Measurements from ENCODE around the gene TNFRSF21.

The TNFRSF21 gene

GRCh38 chr6:47195011-47195650 lies 114.6 kb downstream of the TNFRSF21 start:
- Histone ChIP-seq H4K20me1 (no peaks in the 10 kb centered on the region), H3K27ac (no peak overlapping the region), H3K27me3 (no peaks in the 10 kb centered on the region), H3K4me2 (no peak overlapping the region), H3K4me3 (no peak overlapping the region), H3K36me3 (no peaks in the 10 kb centered on the region), H3K9ac (no peak overlapping the region), H3K4me1 (peaks cover 11% of the 10 kb centered on the region; the same call in 1 of the 2 replicates), H3K9me3 (no peaks in the 10 kb centered on the region)
- TF ChIP-seq Cebpa-rat (IDR thresholded peaks at IDR 0.05): no peak

- no peak overlapping the region for H3K27ac ChIP-seq
These were observed 121.1 kb downstream of the TNFRSF21 start for GRCh38 chr6:47188588-47189021.

GRCh38 chr6:47187893-47188587 lies 121.7 kb downstream of the TNFRSF21 start:
- TF ChIP-seq Cebpa-rat (IDR thresholded peaks at IDR 0.05): no peak

More at GRCh38 chr6:47188588-47189021, 121.1 kb downstream of the TNFRSF21 start:
- H3K36me3 ChIP-seq: no peaks in the 10 kb centered on the region
- H3K9ac ChIP-seq: no peak overlapping the region
- no peak overlapping the region for H3K4me2 ChIP-seq
- TF ChIP-seq Cebpa-rat (IDR thresholded peaks at IDR 0.05): no peak
- no peaks in the 10 kb centered on the region for H3K9me3 ChIP-seq
- no peaks in the 10 kb centered on the region for H4K20me1 ChIP-seq
- H3K27me3 ChIP-seq: no peaks in the 10 kb centered on the region
- H3K4me3 ChIP-seq: no peak overlapping the region
- H3K4me1 ChIP-seq: no peaks in the 10 kb centered on the region

GRCh38 chr6:47187113-47187512 lies 122.6 kb downstream of the TNFRSF21 start:
- Histone ChIP-seq H3K9me3 (no peaks in the 10 kb centered on the region), H3K4me3 (no peak overlapping the region), H3K27ac (no peak overlapping the region), H3K27me3 (no peaks in the 10 kb centered on the region), H3K36me3 (no peaks in the 10 kb centered on the region), H3K4me2 (no peak overlapping the region), H4K20me1 (no peaks in the 10 kb centered on the region), H3K4me1 (no peaks in the 10 kb centered on the region), H3K9ac (no peak overlapping the region)
- TF ChIP-seq Cebpa-rat (IDR thresholded peaks at IDR 0.05): no peak

More at GRCh38 chr6:47187893-47188587, 121.7 kb downstream of the TNFRSF21 start:
- no peaks in the 10 kb centered on the region for H3K27me3 ChIP-seq
- no peaks in the 10 kb centered on the region for H4K20me1 ChIP-seq
- no peak overlapping the region for H3K4me2 ChIP-seq
- no peak overlapping the region for H3K9ac ChIP-seq
- H3K36me3 ChIP-seq: no peaks in the 10 kb centered on the region
- no peak overlapping the region for H3K27ac ChIP-seq
- H3K4me3 ChIP-seq: no peak overlapping the region
- no peaks in the 10 kb centered on the region for H3K4me1 ChIP-seq
- H3K9me3 ChIP-seq: no peaks in the 10 kb centered on the region

GRCh38 chr6:47182291-47182957 lies 127.3 kb downstream of the TNFRSF21 start:
- Histone ChIP-seq H3K9ac (no peak overlapping the region), H3K27ac (no peak overlapping the region), H3K36me3 (no peaks in the 10 kb centered on the region), H4K20me1 (no peaks in the 10 kb centered on the region), H3K27me3 (no peaks in the 10 kb centered on the region), H3K9me3 (no peaks in the 10 kb centered on the region), H3K4me3 (no peak overlapping the region), H3K4me1 (no peaks in the 10 kb centered on the region), H3K4me2 (no peak overlapping the region)
- no peak for TF ChIP-seq Cebpa-rat (IDR thresholded peaks at IDR 0.05)

GRCh38 chr6:47181681-47182080 lies 128.0 kb downstream of the TNFRSF21 start:
- Histone ChIP-seq H3K27me3 (no peaks in the 10 kb centered on the region), H3K9me3 (no peaks in the 10 kb centered on the region), H3K4me2 (no peak overlapping the region), H3K36me3 (no peaks in the 10 kb centered on the region), H3K4me1 (no peaks in the 10 kb centered on the region), H4K20me1 (no peaks in the 10 kb centered on the region), H3K4me3 (no peak overlapping the region), H3K27ac (no peak overlapping the region), H3K9ac (no peak overlapping the region)
- TF ChIP-seq Cebpa-rat (IDR thresholded peaks at IDR 0.05): no peak

All from BLaER1 (cell line).